HCT116 (cell line): ENCODE measurements around the gene DNASE1L3.

Source experiments
- ATF3 ChIP-seq: IDR thresholded peaks from 2 replicates; pipeline ENCODE4 v1.6.1; 2012
- CBX3 ChIP-seq: IDR thresholded peaks from 2 replicates; pipeline ENCODE4 v1.6.1; 2012; ENCODE audit warnings: low read depth
- CTCF ChIP-seq, 3 experiments: fragments of 200-600 bp in 1 of 3; sonication (generic) in 1 of 3; IDR thresholded peaks in 2 of 3; conservative IDR thresholded peaks in 1 of 3; 2 replicates each; pipeline ENCODE4 v1.5.1; 2012 to 2017; ENCODE audit warnings: low read depth in 2 of 3, low read length in 2 of 3, antibody characterized with exemption in 1 of 3, borderline replicate concordance in 1 of 3, control low read depth in 1 of 3, mild to moderate bottlenecking in 1 of 3, mixed read lengths in 1 of 3, mixed run types in 1 of 3, moderate library complexity in 1 of 3; ENCODE audit not compliant: insufficient read depth in 1 of 3
- ELF1 ChIP-seq: IDR thresholded peaks from 2 replicates; pipeline ENCODE4 v1.6.1; 2012; ENCODE audit warnings: low read depth, borderline replicate concordance
- EZH2 ChIP-seq: fragments of 200-600 bp; sonication (generic); IDR thresholded peaks from 2 replicates; pipeline ENCODE4 v1.6.1; 2017; ENCODE audit warnings: antibody characterized with exemption, mixed run types
- EZH2phosphoT487 ChIP-seq: fragments of 200-600 bp; IDR thresholded peaks from 2 replicates; pipeline ENCODE4 v1.6.1; 2018; ENCODE audit warnings: antibody characterized with exemption, borderline replicate concordance
- JUND ChIP-seq: IDR thresholded peaks from 2 replicates; pipeline ENCODE4 v1.6.1; 2012
- MAX ChIP-seq: IDR thresholded peaks from 2 replicates; pipeline ENCODE4 v1.6.1; 2012
- POLR2A ChIP-seq: IDR thresholded peaks from 2 replicates; pipeline ENCODE4 v1.7.0; 2011; ENCODE audit warnings: borderline replicate concordance; ENCODE audit not compliant: insufficient read depth, insufficient read length; ENCODE audit errors: extremely low read depth
- POLR2AphosphoS5 ChIP-seq: IDR thresholded peaks from 2 replicates; pipeline ENCODE4 v1.6.1; 2011; ENCODE audit warnings: mild to moderate bottlenecking, low read depth, low read length, moderate library complexity
- RAD21 ChIP-seq: IDR thresholded peaks from 2 replicates; pipeline ENCODE4 v1.6.1; 2012; ENCODE audit warnings: low read depth, mild to moderate bottlenecking

DNA sequence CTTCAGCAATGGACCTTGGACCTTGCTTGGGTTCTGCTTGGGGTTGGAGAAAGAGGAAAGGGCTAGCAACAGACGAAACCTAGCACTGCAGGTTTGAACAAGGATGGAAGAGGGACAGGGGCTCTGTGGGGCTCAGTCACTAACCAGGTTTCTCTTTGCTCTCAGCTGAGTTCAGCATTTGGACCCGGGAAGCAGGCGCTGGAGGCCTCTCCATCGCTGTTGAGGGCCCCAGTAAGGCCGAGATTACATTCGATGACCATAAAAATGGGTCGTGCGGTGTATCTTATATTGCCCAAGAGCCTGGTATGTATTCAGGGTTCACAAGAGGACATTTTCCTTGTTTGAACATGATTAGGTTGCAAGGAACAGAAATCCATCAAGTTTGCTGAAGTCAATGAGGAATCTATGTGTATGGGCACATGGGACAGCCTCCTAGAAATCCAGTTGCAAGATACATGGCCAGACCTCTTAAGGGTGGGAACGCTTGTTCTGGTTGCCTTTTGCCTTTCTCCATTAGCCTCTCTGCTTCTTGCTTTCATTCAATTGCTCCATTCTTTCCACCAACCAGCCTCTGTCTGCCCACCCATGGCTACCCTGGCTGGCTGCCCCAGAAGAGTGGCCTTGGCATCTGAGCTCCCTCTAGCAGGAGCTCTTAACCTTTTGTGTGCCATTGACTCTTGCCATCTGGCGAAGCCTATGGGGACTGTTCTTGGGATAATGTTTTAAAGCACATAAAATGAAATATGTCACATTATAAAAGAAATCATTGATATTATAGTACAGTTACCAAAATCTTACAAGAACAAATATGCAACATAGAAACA lies 55.9 kb downstream of the DNASE1L3 start:
- TF ChIP-seq EZH2 (no peak), CTCF (IDR thresholded peaks at IDR 0.05 in 2 of 3, conservative IDR thresholded peaks at IDR 0.05 in 1 of 3; ENCODE audit: borderline replicate concordance in 1 of 3, insufficient read depth in 1 of 3, low read depth in 2 of 3, low read length in 2 of 3) (no peak), EZH2phosphoT487 (no peak), POLR2A (no peak), JUND (no peak), ATF3 (no peak), CBX3 (no peak), RAD21 (no peak), POLR2AphosphoS5 (no peak), ELF1 (no peak), MAX (no peak)
